Adipose tissue (tissue), 3 donors: ENCODE measurements around the gene TNFRSF17. TPM values are rescaled to one million over a fixed set of nuclear protein-coding genes. Genes with fewer than 3 reads are reported as not detected.
"Not testable (repeated sequence)": the region's sequence is repeated elsewhere in the genome, so short reads cannot be mapped to it uniquely, and the experiment has no call there.

Experiments
- H3K27ac ChIP-seq: one replicate; pipeline ENCODE4 v1.5.1; 2013; ENCODE audit warnings: low read depth, low read length
- WGBS, 3 donors: extraction: QIAGEN DNeasy Blood & Tissue Kit; methylation state at CpG; one replicate each; pipeline ENCODE4 v1.1.7; 2013; 5-methylcytosine and 5-hydroxymethylcytosine counted together
- polyA plus RNA-seq, 3 donors: library from polyadenylated mRNA; stranded (reverse); fragments of 200-250 nt; gene quantifications; one replicate each; pipeline ENCODE4 v1.2.3, GENCODE V29; 2013
- donor health status: healthy with polysubstance abuse.
- donor health status: Bipolar disorder and iron deficiency.
- donor health status: healthy.

TNFRSF17 gene
- polyA plus RNA-seq: under 1 TPM in 1 of 3 donors, not detected in 2; 0.20 TPM

- no peak within 1 kb of the TSS for H3K27ac ChIP-seq
- WGBS, 3 donors: 73 to 78% (median 77%) methylated on average over 9 of the region's 9 CpGs
Measured at GRCh38 chr16:11964761-11965551, at the start of gene TNFRSF17. TNFRSF17 (plus strand) TSS chr16:11965210; CDS start chr16:11965325, 115 bp downstream.

GRCh38 chr16:11915644-11916523 lies 49.1 kb upstream of the TNFRSF17 start, which contains the start of gene GSPT1:
GSPT1 (minus strand) TSS chr16:11915956; CDS start chr16:11915720, 236 bp downstream.
- H3K27ac ChIP-seq: peak within 1 kb of the TSS; percentile 88
- WGBS, 3 donors: 1 to 2% (median 2%) methylated on average over 65 to 84 of the region's 84 CpGs

GRCh38 chr16:11916524-11917285 lies 48.3 kb upstream of the TNFRSF17 start:
- WGBS, 3 donors: 61 to 72% (median 63%) methylated on average over 13 of the region's 13 CpGs

GRCh38 chr16:11924046-11924445 lies 41.0 kb upstream of the TNFRSF17 start:
- 79 to 89% (median 80%) methylated on average over 10 of the region's 10 CpGs for WGBS, 3 donors
- not testable (repeated sequence) for H3K27ac ChIP-seq

More at GRCh38 chr16:11916524-11917285, 48.3 kb upstream of the TNFRSF17 start:
- H3K27ac ChIP-seq: no peak overlapping the region

- H3K27ac ChIP-seq: not testable (repeated sequence)
- 80 to 85% (median 84%) methylated on average over 12 to 13 of the region's 13 CpGs for WGBS, 3 donors
Measured at GRCh38 chr16:11927350-11927749, 37.7 kb upstream of the TNFRSF17 start.

GRCh38 chr16:11941945-11942344 lies 23.1 kb upstream of the TNFRSF17 start, which contains the start of gene NPIPB2:
NPIPB2 (minus strand) TSS chr16:11942045; CDS start chr16:11942045, 0 bp downstream.
- 79 to 97% (median 95%) methylated on average over 3 of the region's 4 CpGs for WGBS, 3 donors
- not testable (repeated sequence) for H3K27ac ChIP-seq

GRCh38 chr16:11946433-11946832 lies 18.6 kb upstream of the TNFRSF17 start:
- no peak overlapping the region for H3K27ac ChIP-seq
- 81 to 89% (median 82%) methylated on average over 3 of the region's 3 CpGs for WGBS, 3 donors

- H3K27ac ChIP-seq: no peak overlapping the region
- WGBS, 3 donors: 85 to 97% (median 90%) methylated on average over 5 of the region's 5 CpGs
Measured at GRCh38 chr16:11948819-11949218, 16.2 kb upstream of the TNFRSF17 start.

- no peak overlapping the region for H3K27ac ChIP-seq
- WGBS, 3 donors: 11 to 21% (median 13%) methylated on average over 4 of the region's 4 CpGs
Measured at GRCh38 chr16:11949527-11949926, 15.5 kb upstream of the TNFRSF17 start.

- H3K27ac ChIP-seq: no peak overlapping the region
- WGBS, 3 donors: 81 to 89% (median 83%) methylated on average over 5 of the region's 5 CpGs
Measured at GRCh38 chr16:11950388-11950787, 14.6 kb upstream of the TNFRSF17 start.

- 84 to 88% (median 86%) methylated on average over 8 of the region's 8 CpGs for WGBS, 3 donors
- not testable (repeated sequence) for H3K27ac ChIP-seq
Measured at GRCh38 chr16:11953576-11953975, 11.4 kb upstream of the TNFRSF17 start.

GRCh38 chr16:11955713-11956123 lies 9.3 kb upstream of the TNFRSF17 start:
- no peak overlapping the region for H3K27ac ChIP-seq
- WGBS, 3 donors: 44 to 75% (median 59%) methylated on average over 8 of the region's 8 CpGs

- 84 to 91% (median 90%) methylated on average over 2 of the region's 2 CpGs for WGBS, 3 donors
- H3K27ac ChIP-seq: no peak overlapping the region
Measured at GRCh38 chr16:11956558-11956957, 8.5 kb upstream of the TNFRSF17 start.

GRCh38 chr16:11957591-11958395 lies 7.2 kb upstream of the TNFRSF17 start:
- 78 to 91% (median 87%) methylated on average over 10 of the region's 10 CpGs for WGBS, 3 donors
- no peak overlapping the region for H3K27ac ChIP-seq

GRCh38 chr16:11962457-11962856 lies 2.6 kb upstream of the TNFRSF17 start:
- WGBS, 3 donors: 73 to 96% (median 79%) methylated on average over 5 of the region's 5 CpGs
- not testable (repeated sequence) for H3K27ac ChIP-seq

- H3K27ac ChIP-seq: not testable (repeated sequence)
- WGBS, 3 donors: 95 to 96% (median 96%) methylated on average over 11 of the region's 11 CpGs
Measured at GRCh38 chr16:11962978-11963377, 2.0 kb upstream of the TNFRSF17 start.

- WGBS, 3 donors: 86 to 91% (median 88%) methylated on average over 6 of the region's 6 CpGs
- H3K27ac ChIP-seq: no peak overlapping the region
Measured at GRCh38 chr16:11963706-11964105, 1.3 kb upstream of the TNFRSF17 start.
